NCI-H2081 (cell line): ENCODE measurements around the gene SEMA5A.

Experiments
- DNase-seq, 2 experiments: peaks; one replicate each; lab custom pipeline; 2025; lab: John Stamatoyannopoulos, UW

Gene SEMA5A, protein sequence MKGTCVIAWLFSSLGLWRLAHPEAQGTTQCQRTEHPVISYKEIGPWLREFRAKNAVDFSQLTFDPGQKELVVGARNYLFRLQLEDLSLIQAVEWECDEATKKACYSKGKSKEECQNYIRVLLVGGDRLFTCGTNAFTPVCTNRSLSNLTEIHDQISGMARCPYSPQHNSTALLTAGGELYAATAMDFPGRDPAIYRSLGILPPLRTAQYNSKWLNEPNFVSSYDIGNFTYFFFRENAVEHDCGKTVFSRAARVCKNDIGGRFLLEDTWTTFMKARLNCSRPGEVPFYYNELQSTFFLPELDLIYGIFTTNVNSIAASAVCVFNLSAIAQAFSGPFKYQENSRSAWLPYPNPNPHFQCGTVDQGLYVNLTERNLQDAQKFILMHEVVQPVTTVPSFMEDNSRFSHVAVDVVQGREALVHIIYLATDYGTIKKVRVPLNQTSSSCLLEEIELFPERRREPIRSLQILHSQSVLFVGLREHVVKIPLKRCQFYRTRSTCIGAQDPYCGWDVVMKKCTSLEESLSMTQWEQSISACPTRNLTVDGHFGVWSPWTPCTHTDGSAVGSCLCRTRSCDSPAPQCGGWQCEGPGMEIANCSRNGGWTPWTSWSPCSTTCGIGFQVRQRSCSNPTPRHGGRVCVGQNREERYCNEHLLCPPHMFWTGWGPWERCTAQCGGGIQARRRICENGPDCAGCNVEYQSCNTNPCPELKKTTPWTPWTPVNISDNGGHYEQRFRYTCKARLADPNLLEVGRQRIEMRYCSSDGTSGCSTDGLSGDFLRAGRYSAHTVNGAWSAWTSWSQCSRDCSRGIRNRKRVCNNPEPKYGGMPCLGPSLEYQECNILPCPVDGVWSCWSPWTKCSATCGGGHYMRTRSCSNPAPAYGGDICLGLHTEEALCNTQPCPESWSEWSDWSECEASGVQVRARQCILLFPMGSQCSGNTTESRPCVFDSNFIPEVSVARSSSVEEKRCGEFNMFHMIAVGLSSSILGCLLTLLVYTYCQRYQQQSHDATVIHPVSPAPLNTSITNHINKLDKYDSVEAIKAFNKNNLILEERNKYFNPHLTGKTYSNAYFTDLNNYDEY

DNA sequence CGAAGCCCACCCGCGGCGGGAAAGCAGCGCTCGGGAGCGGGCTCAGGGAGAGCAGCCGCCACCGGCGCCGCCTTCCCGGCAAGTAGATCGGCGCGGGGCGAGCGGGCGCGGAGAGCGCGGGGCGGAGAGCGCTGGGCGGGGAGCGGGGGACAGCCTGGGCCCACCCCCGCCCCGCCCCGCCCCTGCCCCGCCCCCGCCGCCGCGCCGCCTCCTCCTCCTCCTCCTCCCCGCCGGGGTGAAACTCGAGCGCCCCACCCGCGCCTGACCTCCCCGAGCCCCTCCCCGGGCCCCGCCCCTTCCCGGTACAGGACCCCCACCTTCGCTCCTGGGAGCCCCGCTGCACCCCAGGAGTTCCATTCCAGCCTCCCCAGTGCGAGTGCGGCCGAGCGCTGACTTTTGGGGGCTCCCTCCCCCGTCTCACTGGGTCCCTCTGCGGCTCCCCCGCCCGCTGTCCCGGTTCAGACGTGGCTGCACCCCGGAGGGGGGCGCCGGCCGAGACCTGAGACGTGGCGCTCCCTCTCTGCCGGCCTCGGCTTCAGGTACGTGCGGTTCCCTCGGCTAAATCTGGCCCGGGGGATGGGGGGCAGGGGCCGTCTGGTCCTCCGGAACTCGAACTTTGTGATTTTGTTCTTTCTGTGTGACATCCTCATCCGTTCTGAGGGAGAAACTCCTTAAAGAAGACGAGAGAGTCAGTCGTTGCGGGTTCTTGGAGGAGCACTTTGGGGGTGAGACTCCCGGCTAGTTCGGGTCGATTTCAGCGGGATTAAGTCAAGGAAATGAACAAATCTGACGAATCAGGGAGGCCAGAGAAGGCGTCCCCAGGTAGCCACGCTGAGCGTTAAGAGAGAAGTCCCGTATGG is at the start of gene SEMA5A:
Gene SEMA5A (minus strand): TSS at position 84 of the 860 bp plus-strand sequence. CDS start 166,129 bp downstream, outside the sequence.
- peak in 1 of 2 experiments; percentile 30 for DNase-seq

DNA sequence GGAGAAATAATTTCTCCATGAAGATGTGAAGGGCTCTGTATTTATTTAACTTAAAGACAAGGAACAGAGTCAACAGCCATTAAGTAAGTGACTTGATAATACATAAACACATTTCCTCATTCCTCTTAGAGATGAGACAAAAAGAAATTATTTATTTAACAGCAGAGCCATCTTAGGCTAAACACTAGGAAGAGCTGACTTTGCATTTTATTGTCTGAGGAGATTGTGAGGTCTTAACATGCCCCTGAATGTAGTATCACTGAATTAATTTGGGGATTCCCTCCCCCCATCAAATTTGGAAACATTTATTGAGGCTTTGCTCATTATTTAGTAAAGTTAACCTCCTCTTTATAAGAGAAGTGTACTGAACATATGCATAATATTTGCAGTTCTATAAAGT is 49.0 kb upstream of the SEMA5A start:
- DNase-seq: no peak

DNA sequence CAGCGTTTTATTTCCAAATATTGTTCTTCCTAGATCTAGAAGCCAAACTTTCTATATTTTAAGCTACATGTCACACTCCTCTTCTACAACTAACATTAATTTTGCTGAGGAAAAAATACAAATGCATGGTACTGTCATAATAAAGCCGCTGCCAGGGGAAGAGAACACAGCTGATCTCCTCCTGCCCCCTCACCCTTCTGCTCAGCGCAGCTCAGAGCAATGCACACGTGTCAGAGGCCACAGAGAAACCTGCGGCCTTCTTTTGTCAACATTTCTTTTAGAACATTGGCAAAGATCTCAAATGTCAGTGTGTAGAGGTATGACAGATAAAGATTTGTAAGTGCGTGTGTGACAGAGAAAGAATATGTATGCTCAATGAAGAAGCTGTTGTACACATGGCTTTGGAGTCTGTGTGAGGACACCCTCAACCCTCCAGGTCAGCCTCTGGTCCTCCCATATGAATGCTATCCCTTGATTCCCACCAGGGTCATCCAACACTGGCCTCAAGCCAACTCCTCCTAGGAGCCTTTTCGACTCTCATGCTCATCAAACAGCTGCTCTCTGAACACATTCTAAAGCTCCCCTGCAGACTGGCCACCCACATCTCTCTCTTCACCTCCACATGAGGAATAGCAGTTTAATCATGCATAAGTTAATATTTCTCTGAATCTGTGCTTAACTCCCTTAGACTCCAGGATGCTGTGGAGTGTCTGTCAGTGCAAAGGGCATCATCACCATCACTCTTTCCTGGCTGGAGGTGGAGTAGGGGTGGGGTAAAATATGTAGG is 43.4 kb upstream of the SEMA5A start:
- no peak for DNase-seq

DNA sequence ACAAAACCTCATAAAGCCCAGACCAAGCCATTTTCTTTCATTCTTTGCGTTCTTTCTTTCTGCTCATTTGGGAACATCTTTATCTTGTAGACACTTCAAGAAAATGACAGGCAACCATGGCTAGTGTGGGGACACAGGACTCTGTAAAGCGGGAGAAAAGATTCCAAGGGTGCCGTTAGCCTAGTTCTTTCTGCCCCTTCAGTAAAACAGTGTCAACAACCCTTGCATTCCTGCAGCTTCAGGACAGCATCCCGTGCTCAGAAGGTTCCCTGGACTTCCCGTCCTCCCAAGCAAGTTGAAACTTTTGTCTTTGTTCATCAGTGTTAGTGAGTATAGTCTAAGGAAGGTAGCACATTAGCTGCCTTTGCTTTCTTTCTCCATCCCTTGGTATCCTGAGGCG is 42.4 kb upstream of the SEMA5A start:
- no peak for DNase-seq

DNA sequence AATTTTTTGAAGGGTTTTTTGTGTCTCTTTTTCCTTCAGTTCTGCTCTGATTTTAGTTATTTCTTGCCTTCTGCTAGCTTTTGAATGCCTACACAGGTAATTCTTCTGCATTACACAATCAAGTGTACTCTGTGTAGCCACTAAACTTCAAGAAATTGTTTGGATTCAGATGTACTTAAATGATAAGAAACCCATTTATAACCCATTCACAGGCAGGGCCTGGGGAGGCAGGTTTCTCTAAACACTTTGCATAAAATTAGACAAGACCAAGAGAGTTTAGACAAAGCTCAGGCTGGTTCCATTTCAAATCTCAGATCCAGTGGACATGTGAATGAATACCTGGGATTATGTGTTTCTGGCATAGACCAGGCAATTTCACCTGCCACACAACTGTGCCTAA is 41.3 kb upstream of the SEMA5A start:
- no peak for DNase-seq

DNA sequence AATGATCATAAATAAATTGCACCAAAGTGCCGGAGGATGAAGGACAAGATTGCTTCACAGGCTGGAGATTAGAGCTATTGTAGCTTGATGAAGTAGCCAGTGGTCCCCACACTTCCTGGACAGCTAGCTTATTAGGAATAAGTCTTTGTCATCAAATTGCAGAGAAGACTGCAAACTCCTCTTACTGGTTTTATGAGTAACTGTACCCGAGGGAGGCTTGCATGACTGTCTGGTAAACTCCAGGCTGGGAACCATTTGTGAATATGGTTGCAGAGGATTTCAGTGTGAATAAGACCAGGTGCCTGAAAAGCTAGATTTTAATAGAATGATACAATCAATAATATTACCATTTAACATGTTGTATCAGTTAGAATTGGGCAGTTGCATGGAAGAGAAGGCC is 36.5 kb upstream of the SEMA5A start:
- no peak for DNase-seq

DNA sequence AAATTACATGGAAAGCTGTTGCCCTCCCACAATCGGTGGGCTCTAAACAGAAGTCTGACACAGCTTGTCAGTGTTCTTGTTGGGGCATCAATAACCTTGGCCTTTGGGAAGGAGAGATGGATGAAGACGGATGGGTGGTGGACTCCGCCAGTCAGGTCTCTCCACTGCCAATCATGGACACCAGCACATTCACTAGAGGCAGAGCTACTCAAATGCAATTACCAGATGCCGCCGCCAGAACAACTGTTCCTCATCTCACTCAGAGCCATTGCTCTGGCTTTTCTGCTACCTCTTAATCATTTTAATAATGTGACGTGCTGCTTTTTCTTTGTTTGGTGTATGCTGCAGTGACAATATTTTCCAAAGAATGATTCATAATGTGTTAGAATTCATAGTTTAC is 27.9 kb upstream of the SEMA5A start:
- DNase-seq: no peak

DNA sequence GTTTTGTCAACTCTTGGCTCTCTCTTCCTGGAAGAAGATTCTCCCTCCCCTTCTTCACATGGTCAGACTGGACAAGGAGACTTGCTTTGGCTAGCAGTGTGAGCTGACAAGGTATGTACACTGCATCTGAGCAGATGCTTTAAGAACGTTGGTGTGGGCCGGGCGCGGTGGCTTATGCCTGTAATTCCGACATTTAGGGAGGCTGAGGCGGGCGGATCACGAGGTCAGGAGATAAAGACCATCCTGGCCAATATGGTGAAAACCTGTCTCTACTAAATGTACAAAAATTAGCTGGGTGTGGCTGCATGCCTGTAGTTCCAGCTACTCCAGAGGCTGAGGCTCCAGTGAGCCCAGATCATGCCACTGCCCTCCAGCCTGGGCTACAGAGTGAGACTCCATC is 26.4 kb upstream of the SEMA5A start:
- no peak for DNase-seq

DNA sequence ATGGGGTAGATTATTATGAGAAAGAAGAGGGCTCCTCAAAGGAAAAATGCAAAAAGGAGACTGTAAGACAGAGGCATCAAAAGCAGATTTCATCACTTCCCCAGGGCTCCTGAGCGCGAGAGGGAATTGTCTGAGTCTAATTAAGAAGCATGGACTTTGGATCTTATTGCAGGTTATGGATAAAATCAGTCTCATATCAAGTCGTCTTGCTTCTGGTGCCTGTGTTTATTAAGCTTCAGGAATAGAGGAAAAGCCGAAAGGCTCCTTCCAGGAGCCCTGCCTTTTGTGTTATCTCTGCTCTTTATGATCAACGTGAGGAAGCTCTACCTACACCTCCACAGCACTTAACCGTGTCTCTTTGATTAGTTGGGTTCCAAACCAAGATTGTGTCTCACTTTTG is 25.0 kb upstream of the SEMA5A start:
- DNase-seq: no peak

DNA sequence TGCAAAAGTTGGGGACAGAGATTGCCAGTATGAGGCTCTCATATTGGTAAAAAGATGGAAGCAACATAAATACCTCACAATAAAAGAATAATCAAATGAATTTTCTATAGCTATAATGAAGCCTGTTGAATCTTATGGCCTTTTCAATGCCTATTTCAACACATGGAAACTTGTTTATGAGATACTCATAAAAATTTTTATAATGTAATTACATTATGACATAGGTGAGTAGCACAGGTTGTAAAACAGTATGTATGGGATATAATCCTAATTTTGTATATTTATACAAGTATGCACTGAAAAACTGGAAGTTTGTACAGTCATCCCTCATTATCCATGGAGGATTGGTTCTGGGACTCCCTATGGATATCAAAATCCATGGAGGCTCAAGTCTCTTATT is 21.2 kb upstream of the SEMA5A start:
- DNase-seq: no peak

DNA sequence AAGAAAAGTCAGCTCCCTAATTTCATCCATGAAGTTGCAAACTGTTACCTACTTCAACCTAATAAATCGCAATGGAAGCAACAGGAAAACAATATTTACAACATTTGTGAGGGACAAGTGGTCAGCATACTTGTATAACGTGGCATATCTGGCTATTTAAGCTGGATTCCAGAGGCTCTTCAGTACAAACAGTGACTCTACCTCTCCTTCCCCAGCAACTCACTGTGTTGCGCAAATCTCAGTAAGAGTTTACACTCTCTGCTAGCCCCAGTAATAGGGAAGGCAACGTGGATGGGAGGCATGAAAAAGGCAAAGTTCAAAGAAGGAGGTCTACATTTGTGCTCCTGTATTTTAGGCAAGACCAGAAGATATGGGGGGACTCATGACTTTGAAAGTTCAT is 18.9 kb upstream of the SEMA5A start:
- DNase-seq: no peak

DNA sequence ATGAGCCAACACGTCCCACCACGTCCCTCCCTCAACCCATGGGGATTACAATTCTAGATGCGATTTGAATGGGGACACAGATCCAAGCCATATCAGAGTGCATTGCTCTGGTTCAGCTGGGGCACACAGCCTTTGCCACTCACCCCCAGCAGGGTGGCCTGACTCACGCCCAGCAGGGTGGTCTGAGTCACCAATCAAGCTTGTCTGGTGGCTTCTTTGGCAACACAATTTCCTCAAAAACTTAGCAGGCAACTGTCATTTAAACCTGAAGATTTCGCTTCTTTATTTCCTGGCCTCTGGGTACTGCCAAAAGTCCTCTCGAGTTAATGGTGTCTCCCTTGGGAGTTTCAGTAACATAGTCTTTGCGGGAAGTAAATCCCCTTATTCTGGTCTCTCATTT is 16.3 kb upstream of the SEMA5A start:
- no peak for DNase-seq

DNA sequence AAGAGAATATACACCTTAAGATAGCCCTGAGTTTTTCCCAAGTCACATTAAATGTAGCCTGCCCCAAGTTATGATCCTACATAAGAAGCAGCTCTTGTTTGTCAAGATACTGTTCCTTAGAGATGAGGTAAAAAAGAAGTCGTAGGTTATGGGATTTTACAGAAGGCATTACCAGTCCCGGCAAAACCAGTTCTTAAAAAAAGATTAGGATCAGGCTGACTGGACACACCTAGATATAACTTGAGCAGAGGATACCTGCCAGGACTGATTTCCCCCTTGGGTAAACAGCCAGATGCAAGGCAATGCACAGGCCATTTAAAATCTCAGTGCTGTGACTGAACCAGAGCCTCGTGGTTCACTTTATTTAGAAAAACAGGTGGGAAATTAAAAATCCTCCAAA is 14.1 kb upstream of the SEMA5A start:
- no peak for DNase-seq

DNA sequence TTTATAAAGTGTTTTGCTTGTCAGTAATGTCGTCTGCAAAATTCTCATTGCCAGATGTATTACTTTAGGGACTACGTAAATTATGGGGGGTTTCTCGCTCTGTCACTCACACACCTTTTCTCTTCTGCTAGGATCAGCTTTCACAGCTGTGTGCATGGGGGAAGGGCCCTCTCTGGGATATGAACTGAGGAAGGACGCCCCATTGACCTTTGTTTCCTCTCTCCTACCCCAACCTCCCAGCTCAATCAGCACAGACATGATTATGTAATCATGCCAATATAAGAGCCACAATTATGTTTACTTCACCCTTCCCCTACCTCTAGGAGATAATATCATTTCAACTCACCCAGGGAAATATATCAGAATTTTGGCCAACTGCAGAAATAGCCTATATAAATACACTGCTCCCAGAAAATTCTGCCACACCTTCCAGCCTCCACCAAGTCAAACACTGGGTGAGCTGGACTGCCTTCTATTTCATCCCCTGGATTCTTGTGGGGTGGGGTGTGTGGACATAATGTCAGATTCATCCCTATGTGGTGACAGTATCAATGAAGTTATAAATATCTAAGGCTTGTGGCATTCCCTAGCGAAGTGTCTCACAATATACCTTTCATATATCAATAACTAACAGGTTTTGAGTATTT is 12.6 kb upstream of the SEMA5A start:
- no peak for DNase-seq

DNA sequence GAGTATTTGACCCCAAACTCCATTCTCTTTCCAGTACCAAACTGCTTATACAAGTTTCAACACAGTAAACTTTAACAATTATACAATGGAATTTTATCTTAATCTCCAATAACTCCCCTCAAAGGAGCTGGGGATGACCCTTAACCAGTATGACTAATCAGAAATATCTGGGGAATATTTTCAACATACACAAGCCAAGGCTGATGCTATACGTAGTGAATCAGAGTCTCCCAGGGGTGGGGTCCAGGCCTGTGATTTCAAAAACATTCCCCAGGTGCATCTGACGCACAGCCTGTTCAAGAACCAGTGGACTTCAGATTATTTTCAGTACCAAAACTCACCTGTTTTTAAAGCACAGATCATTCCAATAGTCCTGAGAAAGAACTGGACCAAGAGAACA is 11.8 kb upstream of the SEMA5A start:
- DNase-seq: no peak

DNA sequence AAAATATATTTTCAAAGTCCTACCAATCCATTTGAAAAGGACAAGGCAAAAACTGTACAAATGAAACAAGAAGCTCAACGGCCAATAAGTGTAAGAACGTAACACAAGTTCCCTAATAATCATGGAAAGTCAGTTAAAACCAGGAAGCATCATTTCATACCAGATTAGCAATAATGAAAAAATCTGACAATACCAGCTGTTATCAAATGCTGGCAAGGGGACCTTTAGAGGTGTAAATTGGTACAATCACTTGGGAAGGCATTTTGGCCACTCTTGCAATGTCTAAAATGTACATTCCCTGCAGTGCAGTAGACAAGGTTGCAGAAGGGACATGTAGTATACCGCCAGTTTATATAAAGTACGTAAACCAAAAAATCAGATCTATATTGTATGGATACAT is 10.1 kb upstream of the SEMA5A start:
- no peak for DNase-seq

DNA sequence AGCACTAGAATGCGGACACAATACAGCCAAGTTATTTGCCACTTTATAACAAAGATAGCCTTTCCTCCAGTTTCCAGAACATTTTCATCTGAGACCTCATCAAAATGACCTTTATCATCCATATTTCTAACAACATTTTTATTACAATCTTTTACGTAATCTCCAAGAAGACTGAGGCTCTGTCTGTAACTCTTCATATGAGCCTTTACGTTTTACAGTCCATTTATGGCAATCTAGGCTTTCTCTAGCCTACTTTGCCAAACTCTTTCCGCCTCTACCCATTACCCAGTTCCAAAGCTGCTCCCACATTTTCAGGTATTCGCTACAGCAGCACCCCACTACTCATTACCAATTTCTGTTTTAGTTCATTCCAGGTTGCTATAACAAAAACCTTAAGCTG is 8.2 kb upstream of the SEMA5A start:
- no peak for DNase-seq

DNA sequence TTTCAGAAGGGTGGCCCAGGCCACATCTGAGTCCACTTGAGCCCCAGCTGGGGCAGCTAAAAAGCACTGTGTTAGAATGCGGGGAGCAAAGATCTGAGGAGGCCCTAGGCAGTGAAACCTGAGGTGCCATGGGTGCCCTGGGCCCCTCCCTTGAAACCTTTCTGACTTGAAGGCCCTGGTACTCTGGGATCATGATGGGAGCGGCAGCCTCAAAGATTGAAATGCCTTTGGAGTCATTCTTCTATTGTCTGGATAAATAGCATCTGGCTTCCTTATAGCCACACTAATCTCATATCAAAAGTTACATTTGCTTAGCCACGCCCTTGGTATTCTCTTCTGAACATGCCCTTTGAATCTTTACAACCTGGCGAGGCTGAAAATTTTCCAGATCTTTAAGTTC is 7.7 kb upstream of the SEMA5A start:
- no peak for DNase-seq

DNA sequence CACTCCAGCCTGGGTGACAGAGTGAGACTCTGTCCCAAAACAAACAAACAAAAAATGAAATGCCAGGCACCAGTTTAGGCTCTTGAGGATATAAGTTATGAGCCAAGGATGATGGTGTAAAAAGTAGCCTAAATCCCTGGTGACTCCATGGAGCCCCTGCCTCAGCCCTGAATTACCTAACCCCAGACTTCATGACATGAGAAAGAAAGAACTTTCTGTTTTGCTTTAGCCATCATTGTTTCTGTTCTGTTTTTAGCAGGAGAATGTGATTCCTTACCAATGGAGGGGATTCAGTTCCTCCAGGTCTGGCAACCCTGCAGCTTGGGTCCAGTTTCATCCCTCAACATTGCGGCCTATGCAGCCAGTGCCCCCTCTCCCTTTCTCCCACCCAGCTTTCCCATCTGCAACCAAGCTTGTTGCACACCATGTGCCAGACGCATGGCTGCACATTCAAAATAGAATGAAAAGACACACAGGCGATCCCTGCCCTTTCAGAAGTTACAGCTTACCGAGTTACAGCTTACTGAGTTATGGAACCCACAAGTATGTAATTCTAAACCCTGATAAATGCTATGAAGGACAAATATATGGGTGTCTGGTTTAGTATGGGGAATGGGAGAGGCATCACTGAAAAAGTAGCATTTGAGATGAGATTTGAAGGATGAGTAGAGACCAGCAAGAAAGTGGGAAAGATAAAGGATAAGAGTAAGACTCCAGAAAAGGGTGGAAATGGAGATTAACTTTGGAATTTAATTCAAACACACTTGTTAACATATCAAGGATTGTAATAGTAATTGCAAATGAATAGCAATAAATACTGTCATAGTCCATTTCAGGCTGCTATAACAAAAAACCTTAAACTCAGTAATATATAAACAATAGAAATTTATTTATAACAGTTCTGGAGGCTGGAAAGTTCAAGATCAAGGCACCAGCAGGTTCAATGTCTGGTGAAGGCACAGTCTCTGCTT is 6.0 kb upstream of the SEMA5A start:
- DNase-seq: no peak
